G401 (cell line): ENCODE data around the gene KIF1A. TPM values are rescaled to one million over a fixed set of nuclear protein-coding genes. Genes with fewer than 3 reads are reported as not detected.

ENCODE experiments used
- DNase-seq: peaks from one replicate; pipeline ENCODE4 v3.0.0-alpha.2; 2015; ENCODE audit warnings: low spot score
- in situ Hi-C: cut with HindIII; loops from 2 replicates; pipeline ENCODE4 v1.10.0; 2016; ENCODE audit warnings: low sequenced_read_pairs, mixed read lengths
- total RNA-seq: library from RNA; depleted of rRNA; stranded (reverse); fragments of >200 nt; shearing (Covaris generic); gene quantifications from 2 replicates; pipeline ENCODE4 v1.2.3, GENCODE V29; 2014

KIF1A gene
- total RNA-seq, 1 experiment from 2014 or later = 24.9 TPM

- in situ Hi-C loops = no loop called here
- DNase-seq = no peak
Observed at GRCh38 chr2:240752209-240752608, 67.8 kb downstream of the KIF1A start.

GRCh38 chr2:240750409-240750808 lies 69.6 kb downstream of the KIF1A start:
- DNase-seq = no peak
- in situ Hi-C loops = no loop called here

DNA sequence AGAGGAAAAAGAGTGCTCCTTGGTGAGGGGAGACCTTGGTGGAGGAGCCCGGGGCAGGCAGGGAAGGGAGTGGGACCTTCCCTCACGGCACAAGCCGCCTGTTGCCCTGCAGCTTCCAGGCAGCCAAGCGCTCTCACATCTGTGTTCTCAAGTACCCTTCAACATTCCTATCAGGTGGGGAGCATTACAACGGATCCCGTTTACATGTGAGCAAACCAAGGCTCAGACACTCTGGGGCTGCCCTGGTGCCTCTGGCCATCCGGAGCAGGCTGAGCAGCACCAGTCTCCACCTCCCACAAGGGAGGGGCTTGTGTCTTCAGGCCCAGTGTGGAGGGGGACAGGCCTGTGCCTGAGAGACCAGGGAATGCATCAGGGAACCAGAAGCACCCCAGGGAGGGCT lies 70.5 kb downstream of the KIF1A start:
- in situ Hi-C loops = no loop called here
- DNase-seq = no peak

- DNase-seq = no peak
- in situ Hi-C loops = no loop called here
Observed at GRCh38 chr2:240747256-240747655, 72.8 kb downstream of the KIF1A start.

DNA sequence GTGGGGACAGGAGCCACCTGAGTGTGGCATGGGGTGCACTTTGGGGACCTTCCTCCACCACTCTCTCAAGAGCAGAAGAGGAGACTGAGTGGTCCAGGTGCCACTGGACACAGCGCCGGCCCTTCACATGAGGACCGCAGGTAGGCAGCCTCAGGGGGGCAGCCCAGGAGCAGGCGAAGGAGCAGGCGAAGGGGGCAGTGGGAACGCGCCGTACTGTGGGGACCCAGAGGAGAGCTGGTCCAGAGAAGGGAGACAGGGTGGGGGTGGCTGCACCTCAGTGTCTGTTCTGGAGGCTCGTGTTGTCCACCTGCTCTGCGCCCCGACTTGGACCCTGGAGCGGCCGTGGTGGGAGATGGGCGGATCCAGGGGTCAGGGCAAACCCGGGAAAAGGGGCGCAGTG lies 73.3 kb downstream of the KIF1A start:
- in situ Hi-C loops = no loop called here
- no peak for DNase-seq

DNA sequence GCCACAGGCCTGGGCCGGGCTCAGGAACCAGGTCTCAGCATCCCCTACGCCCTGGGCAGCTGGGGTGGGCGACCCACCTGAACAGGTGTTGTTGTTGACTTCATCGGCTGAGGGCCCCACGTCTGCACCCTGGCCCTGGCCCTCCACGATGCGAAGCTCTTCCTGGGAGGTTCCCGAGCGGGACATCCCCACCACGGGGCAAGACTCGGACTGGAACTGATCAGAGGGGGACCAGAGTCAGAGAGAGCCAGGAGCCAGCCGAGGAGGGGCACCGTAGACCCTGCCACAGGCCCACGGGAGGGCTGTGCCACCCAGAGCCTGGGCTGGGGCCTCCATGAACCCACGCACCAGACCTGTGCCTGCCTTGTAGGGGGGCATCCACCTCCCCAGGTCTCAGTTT lies 74.1 kb downstream of the KIF1A start:
- no peak for DNase-seq
- in situ Hi-C loops = no loop called here

DNA sequence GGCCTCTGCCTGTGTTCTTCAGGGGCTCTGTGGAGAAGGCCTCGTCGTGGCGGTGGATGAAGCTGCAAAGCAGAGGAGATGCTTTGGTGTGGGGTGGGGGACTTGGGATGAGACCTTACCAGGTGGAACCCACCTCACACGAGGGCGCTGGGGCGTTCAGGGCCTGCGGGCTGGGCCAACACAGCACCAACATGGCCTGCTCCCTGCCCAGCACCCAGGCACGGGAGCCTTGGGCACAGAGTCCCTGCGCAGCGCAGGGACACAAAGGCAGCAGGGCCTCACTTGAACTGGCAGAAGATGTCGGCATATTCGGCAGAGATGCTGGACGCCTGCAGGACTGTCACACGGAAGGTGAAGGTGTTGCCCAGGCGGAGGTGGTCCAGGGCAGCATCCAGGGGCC lies 74.6 kb downstream of the KIF1A start:
- DNase-seq = no peak
- in situ Hi-C loops = no loop called here

GRCh38 chr2:240742602-240743095 lies 77.4 kb downstream of the KIF1A start:
- no peak for DNase-seq
- in situ Hi-C loops = no loop called here

GRCh38 chr2:240741091-240741490 lies 78.9 kb downstream of the KIF1A start:
- in situ Hi-C loops = no loop called here
- no peak for DNase-seq

- DNase-seq = no peak
- in situ Hi-C loops = no loop called here
Observed at GRCh38 chr2:240739797-240740196, 80.2 kb downstream of the KIF1A start.

DNA sequence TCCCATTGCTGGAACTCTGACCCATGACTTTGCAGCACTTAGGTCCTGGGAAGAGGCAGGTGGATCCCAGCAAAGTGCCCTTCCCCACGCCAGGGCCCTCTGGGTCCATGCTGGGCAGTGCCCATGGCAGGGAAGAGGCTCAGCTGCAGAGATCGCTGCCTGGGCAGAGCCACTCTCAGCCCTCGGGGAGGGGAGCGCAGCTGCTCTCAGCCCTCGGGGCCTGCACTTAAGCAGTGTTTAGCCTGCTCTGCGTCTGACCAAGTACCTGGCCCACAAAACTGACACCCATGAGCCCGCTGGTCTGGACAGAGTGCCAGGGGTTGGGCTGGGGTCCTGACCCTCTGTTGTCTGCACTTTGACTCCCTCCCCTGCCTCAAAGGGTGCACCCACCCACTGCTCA lies 82.1 kb downstream of the KIF1A start:
- in situ Hi-C loops = no loop called here
- DNase-seq = no peak

- in situ Hi-C loops = no loop called here
- no peak for DNase-seq
Observed at GRCh38 chr2:240737512-240737911, 82.5 kb downstream of the KIF1A start.

GRCh38 chr2:240736281-240737250 lies 83.5 kb downstream of the KIF1A start:
- in situ Hi-C loops = no loop called here

GRCh38 chr2:240735476-240735875 lies 84.5 kb downstream of the KIF1A start:
- in situ Hi-C loops = no loop called here

More at GRCh38 chr2:240736281-240737250, 83.5 kb downstream of the KIF1A start:
- DNase-seq = no peak

GRCh38 chr2:240734756-240735155 lies 85.3 kb downstream of the KIF1A start:
- in situ Hi-C loops = no loop called here

More at GRCh38 chr2:240735476-240735875, 84.5 kb downstream of the KIF1A start:
- no peak for DNase-seq

GRCh38 chr2:240733803-240734495 lies 86.1 kb downstream of the KIF1A start:
- in situ Hi-C loops = no loop called here
- no peak for DNase-seq

More at GRCh38 chr2:240734756-240735155, 85.3 kb downstream of the KIF1A start:
- DNase-seq = no peak

DNA sequence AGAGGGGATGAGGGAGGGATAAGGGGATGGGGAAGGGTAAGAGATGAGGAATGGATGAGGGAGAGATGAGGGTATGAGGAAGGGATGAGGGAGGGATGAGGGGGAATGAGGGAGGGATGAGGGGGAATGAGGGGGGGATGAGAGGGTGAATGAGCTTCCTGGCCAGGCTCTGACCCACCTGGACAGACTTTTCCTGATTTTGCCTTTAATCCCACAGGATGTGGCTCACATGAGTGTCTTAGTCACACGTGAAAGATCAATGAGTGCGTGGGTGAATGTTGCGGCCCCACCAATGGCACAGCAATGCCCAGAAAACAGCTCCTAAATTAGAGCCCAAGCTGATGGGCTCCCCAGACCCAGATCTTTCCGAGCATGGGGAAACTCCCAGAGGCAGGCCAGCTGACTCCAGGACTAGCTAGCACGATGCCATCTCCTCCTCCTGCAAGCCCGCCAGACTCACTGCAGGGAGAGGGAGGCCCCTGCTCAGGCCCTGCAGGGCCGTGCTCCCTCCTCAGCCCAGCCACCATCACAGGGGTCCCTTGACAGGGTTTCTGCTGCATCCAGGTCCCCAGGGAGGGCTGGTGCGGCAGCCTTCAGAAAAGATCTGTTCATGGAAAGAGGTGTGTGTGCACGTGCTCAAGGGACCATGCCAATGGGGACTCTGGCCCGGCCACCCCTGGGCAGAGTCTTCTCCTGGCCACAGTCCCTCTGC lies 87.0 kb downstream of the KIF1A start:
- in situ Hi-C loops = no loop called here
- no peak for DNase-seq

DNA sequence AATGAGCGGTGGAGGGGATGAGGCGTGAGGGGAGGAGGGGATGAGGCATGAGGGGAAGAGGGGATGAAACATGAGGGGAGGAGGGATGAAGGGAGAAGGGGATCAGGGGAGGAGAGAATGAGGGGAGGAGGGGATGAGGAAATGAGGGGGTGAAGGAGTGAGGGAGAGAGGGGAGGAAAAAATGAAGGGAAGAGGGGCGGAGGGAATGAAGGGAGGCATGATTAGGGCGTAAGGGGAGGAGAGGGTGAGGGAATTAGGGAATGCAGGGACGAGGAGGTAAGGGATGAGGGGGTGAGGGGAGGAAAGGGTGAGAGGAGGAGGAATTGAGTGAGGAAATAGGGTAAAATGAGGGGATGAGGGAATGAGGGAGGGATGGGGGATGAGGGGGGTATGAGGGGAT lies 87.8 kb downstream of the KIF1A start:
- in situ Hi-C loops = no loop called here
- no peak for DNase-seq

DNA sequence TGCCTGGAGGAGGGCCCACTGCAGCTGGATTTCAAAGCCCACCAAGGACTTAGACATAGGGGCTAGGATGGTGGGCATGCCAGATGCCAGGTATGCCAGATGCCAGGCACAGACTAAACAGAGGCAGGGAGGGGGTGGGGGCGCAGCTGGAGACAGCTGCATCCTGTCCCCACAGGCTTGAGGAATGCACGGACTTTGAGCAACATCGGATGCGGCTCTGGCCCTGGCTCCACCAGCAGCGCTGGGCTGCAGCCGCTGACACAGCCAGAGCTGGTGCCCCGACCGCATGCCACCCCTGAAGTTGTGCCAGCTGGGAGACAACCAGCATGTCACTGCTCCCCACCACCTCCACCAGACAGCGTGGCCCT lies 88.9 kb downstream of the KIF1A start:
- peak; percentile 30 for DNase-seq
- in situ Hi-C loops = no loop called here
